ENCODE data around the gene DUOXA1.

Gene DUOXA1

GRCh38 chr15:45166834-45167630 is 37.4 kb upstream of the DUOXA1 start:
- Histone ChIP-seq H3K9me3 (ENCODE audit: control insufficient read depth, low read length) (no peaks in the 10 kb centered on the region), H3K4me3 (ENCODE audit: insufficient read depth, low read depth, low read length) (peak overlapping the region; percentile 47), H3K4me1 (ENCODE audit: control insufficient read depth, insufficient read depth, low read length) (peaks cover 8% of the 10 kb centered on the region), H3K27me3 (ENCODE audit: control insufficient read depth, insufficient read depth, low read length, poor library complexity, severe bottlenecking) (no peaks in the 10 kb centered on the region), H3K27ac (ENCODE audit: insufficient read depth, low read depth, low read length, poor library complexity, severe bottlenecking) (peak overlapping the region; percentile 95), H3K36me3 (ENCODE audit: control insufficient read depth, insufficient read depth, low read length) (peaks cover 9% of the 10 kb centered on the region)
- WGBS, 2 experiments = 0% methylated on average over 78 to 79 of the region's 79 CpGs

GRCh38 chr15:45165536-45165935 is 35.9 kb upstream of the DUOXA1 start:
- Histone ChIP-seq H3K36me3 (ENCODE audit: control insufficient read depth, insufficient read depth, low read length) (no peaks in the 10 kb centered on the region), H3K4me3 (ENCODE audit: insufficient read depth, low read depth, low read length) (no peak overlapping the region), H3K4me1 (ENCODE audit: control insufficient read depth, insufficient read depth, low read length) (peaks cover 8% of the 10 kb centered on the region), H3K27ac (ENCODE audit: insufficient read depth, low read depth, low read length, poor library complexity, severe bottlenecking) (no peak overlapping the region), H3K9me3 (ENCODE audit: control insufficient read depth, low read length) (no peaks in the 10 kb centered on the region), H3K27me3 (ENCODE audit: control insufficient read depth, insufficient read depth, low read length, poor library complexity, severe bottlenecking) (no peaks in the 10 kb centered on the region)
- 74 to 78% methylated on average over 5 of the region's 5 CpGs for WGBS, 2 experiments

GRCh38 chr15:45164914-45165313 is 35.2 kb upstream of the DUOXA1 start:
- WGBS, 2 experiments = 90% methylated on average over 1 of the region's 1 CpG; no CpG with 5 or more reads in 1 of the 2 experiments
- H3K27ac ChIP-seq (ENCODE audit: insufficient read depth, low read depth, low read length, poor library complexity, severe bottlenecking) = no peak overlapping the region
- H3K36me3 ChIP-seq (ENCODE audit: control insufficient read depth, insufficient read depth, low read length) = no peaks in the 10 kb centered on the region
- no peaks in the 10 kb centered on the region for H3K27me3 ChIP-seq (ENCODE audit: control insufficient read depth, insufficient read depth, low read length, poor library complexity, severe bottlenecking)
- H3K4me3 ChIP-seq (ENCODE audit: insufficient read depth, low read depth, low read length) = no peak overlapping the region
- H3K9me3 ChIP-seq (ENCODE audit: control insufficient read depth, low read length) = no peaks in the 10 kb centered on the region
- H3K4me1 ChIP-seq (ENCODE audit: control insufficient read depth, insufficient read depth, low read length) = peaks cover 8% of the 10 kb centered on the region

- Histone ChIP-seq H3K36me3 (ENCODE audit: control insufficient read depth, insufficient read depth, low read length) (no peaks in the 10 kb centered on the region), H3K9me3 (ENCODE audit: control insufficient read depth, low read length) (no peaks in the 10 kb centered on the region), H3K4me3 (ENCODE audit: insufficient read depth, low read depth, low read length) (no peak overlapping the region), H3K4me1 (ENCODE audit: control insufficient read depth, insufficient read depth, low read length) (peaks cover 9% of the 10 kb centered on the region), H3K27ac (ENCODE audit: insufficient read depth, low read depth, low read length, poor library complexity, severe bottlenecking) (no peak overlapping the region), H3K27me3 (ENCODE audit: control insufficient read depth, insufficient read depth, low read length, poor library complexity, severe bottlenecking) (no peaks in the 10 kb centered on the region)
- WGBS, 2 experiments = 86 to 87% methylated on average over 9 of the region's 9 CpGs
Measured at GRCh38 chr15:45163508-45163856, 33.8 kb upstream of the DUOXA1 start.

- Histone ChIP-seq H3K27ac (ENCODE audit: insufficient read depth, low read depth, low read length, poor library complexity, severe bottlenecking) (no peak overlapping the region), H3K9me3 (ENCODE audit: control insufficient read depth, low read length) (no peaks in the 10 kb centered on the region), H3K4me3 (ENCODE audit: insufficient read depth, low read depth, low read length) (no peak overlapping the region), H3K36me3 (ENCODE audit: control insufficient read depth, insufficient read depth, low read length) (no peaks in the 10 kb centered on the region), H3K4me1 (ENCODE audit: control insufficient read depth, insufficient read depth, low read length) (peaks cover 14% of the 10 kb centered on the region), H3K27me3 (ENCODE audit: control insufficient read depth, insufficient read depth, low read length, poor library complexity, severe bottlenecking) (no peaks in the 10 kb centered on the region)
- 9 to 17% methylated on average over 7 of the region's 7 CpGs for WGBS, 2 experiments
Measured at GRCh38 chr15:45162771-45163507, 33.3 kb upstream of the DUOXA1 start.

- no peak overlapping the region for H3K27ac ChIP-seq (ENCODE audit: insufficient read depth, low read depth, low read length, poor library complexity, severe bottlenecking)
- H3K9me3 ChIP-seq (ENCODE audit: control insufficient read depth, low read length) = no peaks in the 10 kb centered on the region
- WGBS, 2 experiments = 92 to 95% methylated on average over 14 of the region's 14 CpGs
- H3K36me3 ChIP-seq (ENCODE audit: control insufficient read depth, insufficient read depth, low read length) = no peaks in the 10 kb centered on the region
- H3K4me1 ChIP-seq (ENCODE audit: control insufficient read depth, insufficient read depth, low read length) = peaks cover 25% of the 10 kb centered on the region
- no peaks in the 10 kb centered on the region for H3K27me3 ChIP-seq (ENCODE audit: control insufficient read depth, insufficient read depth, low read length, poor library complexity, severe bottlenecking)
- no peak overlapping the region for H3K4me3 ChIP-seq (ENCODE audit: insufficient read depth, low read depth, low read length)
Measured at GRCh38 chr15:45161666-45162065, 32.0 kb upstream of the DUOXA1 start.

GRCh38 chr15:45157974-45158373 is 28.3 kb upstream of the DUOXA1 start:
- Histone ChIP-seq H3K27me3 (ENCODE audit: control insufficient read depth, insufficient read depth, low read length, poor library complexity, severe bottlenecking) (no peaks in the 10 kb centered on the region), H3K4me3 (ENCODE audit: insufficient read depth, low read depth, low read length) (no peak overlapping the region), H3K36me3 (ENCODE audit: control insufficient read depth, insufficient read depth, low read length) (no peaks in the 10 kb centered on the region), H3K27ac (ENCODE audit: insufficient read depth, low read depth, low read length, poor library complexity, severe bottlenecking) (no peak overlapping the region), H3K4me1 (ENCODE audit: control insufficient read depth, insufficient read depth, low read length) (peaks cover 22% of the 10 kb centered on the region), H3K9me3 (ENCODE audit: control insufficient read depth, low read length) (no peaks in the 10 kb centered on the region)
- 2 to 9% methylated on average over 1 of the region's 1 CpG for WGBS, 2 experiments

- H3K27ac ChIP-seq (ENCODE audit: insufficient read depth, low read depth, low read length, poor library complexity, severe bottlenecking) = no peak overlapping the region
- H3K9me3 ChIP-seq (ENCODE audit: control insufficient read depth, low read length) = no peaks in the 10 kb centered on the region
- H3K36me3 ChIP-seq (ENCODE audit: control insufficient read depth, insufficient read depth, low read length) = no peaks in the 10 kb centered on the region
- 65 to 70% methylated on average over 7 of the region's 7 CpGs for WGBS, 2 experiments
- no peak overlapping the region for H3K4me3 ChIP-seq (ENCODE audit: insufficient read depth, low read depth, low read length)
- no peaks in the 10 kb centered on the region for H3K27me3 ChIP-seq (ENCODE audit: control insufficient read depth, insufficient read depth, low read length, poor library complexity, severe bottlenecking)
- H3K4me1 ChIP-seq (ENCODE audit: control insufficient read depth, insufficient read depth, low read length) = peaks cover 22% of the 10 kb centered on the region
Measured at GRCh38 chr15:45156744-45157455, 27.2 kb upstream of the DUOXA1 start.

- no peak overlapping the region for H3K4me3 ChIP-seq (ENCODE audit: insufficient read depth, low read depth, low read length)
- no peaks in the 10 kb centered on the region for H3K36me3 ChIP-seq (ENCODE audit: control insufficient read depth, insufficient read depth, low read length)
- no peaks in the 10 kb centered on the region for H3K9me3 ChIP-seq (ENCODE audit: control insufficient read depth, low read length)
- 94 to 95% methylated on average over 8 of the region's 8 CpGs for WGBS, 2 experiments
- H3K4me1 ChIP-seq (ENCODE audit: control insufficient read depth, insufficient read depth, low read length) = peaks cover 22% of the 10 kb centered on the region
- H3K27ac ChIP-seq (ENCODE audit: insufficient read depth, low read depth, low read length, poor library complexity, severe bottlenecking) = no peak overlapping the region
- H3K27me3 ChIP-seq (ENCODE audit: control insufficient read depth, insufficient read depth, low read length, poor library complexity, severe bottlenecking) = no peaks in the 10 kb centered on the region
Measured at GRCh38 chr15:45155739-45156138, 26.1 kb upstream of the DUOXA1 start.
